Keratinocyte (primary cell): ENCODE data around the gene ZNF346.

ENCODE experiments used
- CTCF ChIP-seq, 3 experiments: IDR thresholded peaks in 1 of 3; conservative IDR thresholded peaks in 1 of 3; optimal IDR thresholded peaks in 1 of 3; 2 replicates in 2 of 3; 3 replicates in 1 of 3; pipeline versions ENCODE3 to v1.5.1; 2011; ENCODE audit warnings: low read length in 3 of 3, mild to moderate bottlenecking in 3 of 3, moderate library complexity in 2 of 3, control low read depth in 1 of 3, inconsistent platforms in 1 of 3; ENCODE audit not compliant: insufficient read depth in 2 of 3; ENCODE audit errors: extremely low read depth in 1 of 3
- EZH2 ChIP-seq: IDR thresholded peaks from one replicate; pipeline ENCODE4 v1.6.1; 2012; ENCODE audit warnings: inconsistent platforms, mild to moderate bottlenecking, low read length, moderate library complexity

DNA sequence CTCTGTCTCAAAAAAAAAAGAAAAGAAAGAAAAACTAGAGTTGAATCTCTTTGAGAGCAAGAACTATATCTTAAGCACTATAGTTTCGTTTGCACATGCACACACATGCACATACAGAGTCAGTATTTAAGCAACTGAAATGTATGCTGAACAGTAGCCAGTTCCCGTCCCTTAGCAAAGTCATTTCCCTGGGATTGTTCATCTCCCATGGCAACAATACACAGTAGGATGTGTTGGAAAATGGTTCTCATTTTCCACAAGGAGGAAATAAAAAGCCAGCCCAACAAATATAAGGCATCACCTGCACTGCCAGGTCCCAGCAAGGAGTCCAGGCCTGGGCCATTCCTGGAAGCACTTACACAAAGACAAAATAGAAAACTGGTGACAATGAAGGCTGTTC, 4.2 kb upstream of the ZNF346 start:
- TF ChIP-seq CTCF (optimal IDR thresholded peaks at IDR 0.05 in 1 of 3, IDR thresholded peaks at IDR 0.05 in 1 of 3, conservative IDR thresholded peaks at IDR 0.05 in 1 of 3; ENCODE audit: extremely low read depth in 1 of 3, insufficient read depth in 2 of 3, low read length in 3 of 3): no peak
- no peak for TF ChIP-seq EZH2
